GM18858 (cell line): ENCODE results near the gene PLD5.
"Not testable (repeated sequence)": the region's sequence is repeated elsewhere in the genome, so short reads cannot be mapped to it uniquely, and the experiment has no call there.

ENCODE experiments used
- ATAC-seq: cut with Tn5 transposase; IDR thresholded peaks from one replicate; pipeline ENCODE4 v1.9.1; 2021; ENCODE audit not compliant: unreplicated experiment

The PLD5 gene

GRCh38 chr1:242427519-242427918, 97.0 kb downstream of the PLD5 start:
- no peak for ATAC-seq

- no peak for ATAC-seq
These were observed 98.1 kb downstream of the PLD5 start for GRCh38 chr1:242426271-242426905.

GRCh38 chr1:242425232-242425631, 99.3 kb downstream of the PLD5 start:
- ATAC-seq: no peak

DNA sequence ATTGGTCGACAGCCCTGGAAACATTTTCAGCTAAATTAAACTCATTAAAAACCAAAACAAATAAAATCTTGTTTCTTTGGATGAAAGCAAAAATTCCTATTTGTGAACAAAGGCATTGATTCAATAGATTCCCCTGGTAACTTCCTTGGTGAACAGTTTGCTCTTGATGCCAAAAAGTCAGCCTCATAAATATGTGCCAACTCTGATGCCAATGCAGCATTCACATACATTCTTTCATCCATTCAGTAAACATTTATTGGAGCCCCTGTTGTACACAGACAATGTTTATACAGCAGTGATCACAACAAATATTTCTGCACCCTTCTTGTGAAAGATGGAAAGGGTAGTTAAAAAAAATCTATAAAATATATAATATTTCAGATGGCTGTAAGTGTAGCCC, 107.8 kb downstream of the PLD5 start:
- ATAC-seq: no peak

GRCh38 chr1:242412921-242413320, 111.6 kb downstream of the PLD5 start:
- no peak for ATAC-seq

DNA sequence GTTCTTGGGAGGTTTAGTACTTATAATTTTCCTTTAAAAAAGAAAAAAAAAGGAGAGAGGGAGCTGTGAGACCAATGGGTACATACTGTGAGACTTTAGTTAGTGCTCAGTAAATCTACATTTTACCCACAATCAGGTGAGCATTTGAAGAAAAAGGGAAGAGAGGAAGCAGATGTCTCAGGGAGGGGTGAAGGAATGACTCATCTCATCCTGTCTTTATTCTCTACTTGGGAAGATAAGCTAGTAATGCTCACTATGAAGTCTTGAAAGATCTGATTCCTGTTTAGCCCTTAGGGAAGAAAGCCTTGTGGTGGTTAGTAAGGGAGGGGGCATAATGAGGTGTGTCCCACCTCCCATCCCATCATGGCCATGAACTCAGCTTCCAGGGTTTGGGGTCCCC, 112.6 kb downstream of the PLD5 start:
- ATAC-seq: no peak

- ATAC-seq: no peak
These were observed 118.5 kb downstream of the PLD5 start for GRCh38 chr1:242405947-242406346.

DNA sequence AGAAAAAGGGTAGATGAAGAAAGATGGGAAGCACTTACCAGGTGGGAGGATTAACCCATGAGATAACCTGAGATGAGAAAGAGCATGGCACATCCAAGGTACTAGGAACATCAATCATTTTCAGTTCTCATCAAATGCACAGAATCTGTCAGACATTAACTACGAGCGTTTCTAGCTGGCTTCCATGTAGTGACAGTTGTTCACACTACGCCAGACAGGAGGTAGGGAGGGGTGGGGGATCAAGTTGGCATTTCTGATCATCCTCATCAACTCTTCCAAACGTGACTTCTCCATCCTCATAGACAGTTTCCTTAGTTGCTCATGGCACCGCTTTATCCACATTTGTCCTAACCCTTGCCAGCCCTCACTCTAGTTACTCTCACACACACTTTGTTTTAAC, 120.2 kb downstream of the PLD5 start:
- ATAC-seq: no peak

- no peak for ATAC-seq
These were observed 121.5 kb downstream of the PLD5 start for GRCh38 chr1:242402956-242403355.

- no peak for ATAC-seq
These were observed 122.6 kb downstream of the PLD5 start for GRCh38 chr1:242401937-242402336.

DNA sequence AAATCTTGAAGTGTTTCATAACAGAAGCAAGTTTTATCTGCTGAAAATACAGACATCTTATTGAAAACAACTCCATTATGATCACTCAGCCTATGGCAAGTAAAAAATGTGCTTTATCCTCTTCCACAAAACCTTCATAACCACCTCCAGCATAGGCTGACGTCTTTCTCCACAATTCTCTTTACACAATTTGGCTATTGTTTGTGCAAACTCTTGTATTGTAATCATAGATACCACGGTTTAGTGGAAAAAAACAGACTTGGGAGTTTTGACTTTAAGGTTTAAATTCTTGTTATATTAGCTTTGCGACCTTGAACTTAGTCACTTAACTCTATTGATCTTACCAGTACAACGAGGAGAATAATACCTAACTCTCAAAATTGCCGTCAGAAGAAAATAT, 126.1 kb downstream of the PLD5 start:
- no peak for ATAC-seq

DNA sequence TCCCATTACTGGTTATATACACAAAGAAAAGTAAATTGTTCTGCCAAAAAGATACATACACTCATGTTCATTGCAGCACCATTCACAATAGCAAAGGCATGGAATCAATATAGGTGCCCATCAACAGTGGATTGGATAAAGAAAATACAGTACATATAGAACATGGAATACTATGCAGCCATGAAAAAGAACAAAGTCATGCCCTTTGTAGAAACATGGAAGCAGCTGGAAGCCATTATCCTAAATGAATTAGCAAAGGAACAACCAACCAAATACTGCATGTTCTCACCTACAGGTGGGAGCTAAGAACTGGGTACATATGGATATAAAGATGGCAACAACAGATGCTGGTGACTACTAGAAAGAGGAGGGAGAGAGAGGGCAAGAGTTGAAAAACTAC, 132.6 kb downstream of the PLD5 start:
- no peak for ATAC-seq

DNA sequence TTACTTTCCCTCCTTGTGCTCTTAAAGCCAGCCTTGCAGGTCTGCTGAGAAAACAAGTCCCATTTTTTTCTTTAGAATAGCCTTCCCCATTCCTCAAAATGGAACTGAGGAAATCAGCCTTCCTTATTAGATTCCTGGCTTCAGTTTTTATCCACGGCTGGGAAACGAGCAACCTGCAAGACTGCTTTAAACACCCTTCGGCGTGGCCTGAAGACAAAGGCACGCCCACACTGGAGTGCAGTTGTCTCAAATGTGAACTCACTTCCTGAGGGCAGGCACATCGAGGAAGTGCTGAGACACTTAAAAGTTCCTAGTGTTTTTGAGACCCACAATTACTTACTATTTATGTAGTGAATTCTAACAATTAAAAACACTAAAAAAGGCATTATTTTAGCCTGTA, 148.4 kb downstream of the PLD5 start:
- not testable (repeated sequence) for ATAC-seq

GRCh38 chr1:242350446-242350845, 174.1 kb downstream of the PLD5 start:
- not testable (repeated sequence) for ATAC-seq

- ATAC-seq: no peak
These were observed 174.9 kb downstream of the PLD5 start for GRCh38 chr1:242349636-242350035.

DNA sequence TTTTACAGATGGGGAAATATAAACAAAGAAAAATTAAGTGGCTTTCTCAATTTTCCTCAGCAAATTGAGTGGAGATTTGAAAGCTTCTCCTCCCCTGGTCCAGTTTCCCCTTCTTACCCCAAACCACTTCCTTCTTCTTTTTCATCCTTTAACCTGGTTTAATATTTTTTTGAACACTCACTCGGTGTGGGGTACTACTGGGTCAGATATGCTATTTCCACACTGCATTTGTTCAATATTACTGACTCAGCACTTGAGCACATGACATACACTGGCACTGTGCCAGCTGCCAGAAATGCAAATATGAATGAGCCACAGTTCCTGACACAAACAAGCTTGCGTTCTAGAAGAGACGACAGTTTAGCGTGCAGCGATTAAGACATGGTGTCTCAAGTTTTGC, 193.6 kb downstream of the PLD5 start:
- not testable (repeated sequence) for ATAC-seq

- ATAC-seq: not testable (repeated sequence)
These were observed 197.1 kb downstream of the PLD5 start for GRCh38 chr1:242327381-242327780.

- ATAC-seq: not testable (repeated sequence)
These were observed 202.5 kb downstream of the PLD5 start for GRCh38 chr1:242321981-242322380.

DNA sequence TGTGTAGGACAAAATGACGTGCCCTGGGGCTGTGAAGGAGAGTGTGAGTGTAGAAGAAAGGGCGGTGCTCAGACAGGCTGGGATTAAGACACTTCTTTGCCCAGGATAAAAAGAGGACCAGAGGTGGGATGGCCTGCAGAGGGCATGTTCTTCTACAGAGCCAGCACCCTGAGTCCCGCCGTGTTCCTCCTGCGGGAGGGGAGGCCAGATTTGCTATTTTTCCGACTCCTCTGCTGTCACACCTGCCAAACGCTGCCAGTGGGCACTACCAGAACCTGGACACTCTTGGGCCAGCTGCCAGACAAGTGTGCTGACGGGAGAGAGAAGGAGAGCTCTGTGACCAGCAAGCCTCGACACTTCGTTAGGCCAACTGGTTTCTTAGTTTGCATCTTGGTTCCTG, 206.4 kb downstream of the PLD5 start:
- ATAC-seq: no peak

DNA sequence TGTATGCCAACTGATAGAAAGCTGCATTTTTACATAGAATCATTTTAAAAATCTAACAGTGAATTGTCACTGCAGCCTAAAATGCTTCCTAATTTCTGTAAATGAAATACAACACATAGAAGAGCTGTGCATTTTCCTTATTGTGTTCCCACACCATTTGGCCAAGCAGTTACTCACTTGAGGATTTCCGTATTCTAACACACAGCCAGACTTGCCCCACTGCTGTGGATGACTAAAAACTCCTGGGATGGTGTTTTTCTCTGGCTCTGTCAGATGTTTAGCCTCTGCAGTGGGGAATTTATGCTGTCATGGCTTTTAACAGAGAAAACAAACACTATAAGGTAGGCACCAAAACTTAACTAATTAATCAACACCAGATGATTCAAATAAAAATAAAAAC, 209.6 kb downstream of the PLD5 start:
- not testable (repeated sequence) for ATAC-seq

- not testable (repeated sequence) for ATAC-seq
These were observed 210.3 kb downstream of the PLD5 start for GRCh38 chr1:242314085-242314649.

GRCh38 chr1:242308681-242309080, 215.8 kb downstream of the PLD5 start:
- not testable (repeated sequence) for ATAC-seq

- ATAC-seq: not testable (repeated sequence)
These were observed 230.7 kb downstream of the PLD5 start for GRCh38 chr1:242293781-242294180.
